Lower lobe of right lung (tissue), 2 donors: Measurements from ENCODE around the gene MGMT. TPM values are rescaled to one million over a fixed set of nuclear protein-coding genes. Genes with fewer than 3 reads are reported as not detected.

Experiments
- ATAC-seq, 2 donors: fragments of 200-7000 bp; cut with Tn5 transposase; one replicate each; pipeline ENCODE4 v1.9.1; 2020 to 2022; ENCODE audit warnings: mild to moderate bottlenecking in 2 of 2, moderate library complexity in 2 of 2
- DNase-seq: peaks from one replicate; pipeline ENCODE4 v3.0.0-alpha.2; 2020
- H3K27ac ChIP-seq: fragments of 200-600 bp; one replicate; pipeline ENCODE4 v1.8.0; 2022
- H3K27me3 ChIP-seq: fragments of 200-600 bp; one replicate; pipeline ENCODE4 v1.8.0; 2022; ENCODE audit warnings: low read depth
- H3K36me3 ChIP-seq: fragments of 200-600 bp; one replicate; pipeline ENCODE4 v1.8.0; 2022; ENCODE audit warnings: mild to moderate bottlenecking
- H3K4me1 ChIP-seq: fragments of 200-600 bp; one replicate; pipeline ENCODE4 v1.8.0; 2022
- H3K4me3 ChIP-seq: fragments of 200-600 bp; one replicate; pipeline ENCODE4 v1.8.0; 2022; ENCODE audit warnings: mild to moderate bottlenecking
- H3K9me3 ChIP-seq: fragments of 200-600 bp; one replicate; pipeline ENCODE4 v1.8.0; 2022
- intact Hi-C: fragments of 100-400 bp; cut with DNase I; formaldehyde crosslinking; loops from one replicate; pipeline ENCODE4 v1.11.0; 2022
- total RNA-seq: library from RNA; stranded (reverse); fragmentation: NEBNext Ultra II Directional; extraction: Animal tissue kit (Norgen Biotek cat#: 25700); gene quantifications from one replicate; pipeline ENCODE4 v1.2.1, GENCODE V29; 2021
- TF ChIP-seq, protein P1 (sequence below): fragments of 200-600 bp; IDR thresholded peaks from one replicate; pipeline ENCODE4 v1.8.0; 2022; ENCODE audit warnings: antibody characterized with exemption, mild to moderate bottlenecking
- donor health status: DM: no; HTN: yes; CAD: no; lungs with severe emphysema.

MGMT gene
- total RNA-seq, 1 donor from 2014 or later: 19.9 TPM

DNA sequence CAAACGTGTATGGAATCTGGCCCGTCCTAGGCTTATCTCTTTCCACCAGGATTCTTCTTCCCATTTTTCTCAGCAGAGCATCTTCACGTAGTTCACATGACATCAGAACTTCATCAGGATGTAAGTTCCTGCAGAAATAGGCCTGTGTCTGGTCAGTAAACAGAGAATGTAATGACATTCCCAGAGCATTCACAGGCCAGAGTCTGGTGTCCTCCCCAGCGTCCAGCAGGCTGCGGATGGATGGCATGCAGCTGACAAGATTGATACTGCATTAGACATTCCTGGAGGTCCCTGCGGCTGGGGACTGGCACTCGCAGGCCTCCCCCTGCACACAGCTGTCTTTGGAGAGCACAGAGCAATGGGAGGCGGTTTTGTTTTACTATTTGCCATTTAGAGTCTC, 28.7 kb downstream of the MGMT start:
- H3K36me3 ChIP-seq: no peaks in the 10 kb centered on the region
- H3K4me1 ChIP-seq: no peaks in the 10 kb centered on the region
- TF ChIP-seq, protein P1, sequence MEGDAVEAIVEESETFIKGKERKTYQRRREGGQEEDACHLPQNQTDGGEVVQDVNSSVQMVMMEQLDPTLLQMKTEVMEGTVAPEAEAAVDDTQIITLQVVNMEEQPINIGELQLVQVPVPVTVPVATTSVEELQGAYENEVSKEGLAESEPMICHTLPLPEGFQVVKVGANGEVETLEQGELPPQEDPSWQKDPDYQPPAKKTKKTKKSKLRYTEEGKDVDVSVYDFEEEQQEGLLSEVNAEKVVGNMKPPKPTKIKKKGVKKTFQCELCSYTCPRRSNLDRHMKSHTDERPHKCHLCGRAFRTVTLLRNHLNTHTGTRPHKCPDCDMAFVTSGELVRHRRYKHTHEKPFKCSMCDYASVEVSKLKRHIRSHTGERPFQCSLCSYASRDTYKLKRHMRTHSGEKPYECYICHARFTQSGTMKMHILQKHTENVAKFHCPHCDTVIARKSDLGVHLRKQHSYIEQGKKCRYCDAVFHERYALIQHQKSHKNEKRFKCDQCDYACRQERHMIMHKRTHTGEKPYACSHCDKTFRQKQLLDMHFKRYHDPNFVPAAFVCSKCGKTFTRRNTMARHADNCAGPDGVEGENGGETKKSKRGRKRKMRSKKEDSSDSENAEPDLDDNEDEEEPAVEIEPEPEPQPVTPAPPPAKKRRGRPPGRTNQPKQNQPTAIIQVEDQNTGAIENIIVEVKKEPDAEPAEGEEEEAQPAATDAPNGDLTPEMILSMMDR: no peak
- DNase-seq: no peak
- no peak overlapping the region for H3K27ac ChIP-seq
- intact Hi-C loops: no loop called here
- H3K27me3 ChIP-seq: no peaks in the 10 kb centered on the region
- peaks cover 21% of the 10 kb centered on the region for H3K9me3 ChIP-seq
- ATAC-seq: peak in 1 of 2 donors; percentile 66
- H3K4me3 ChIP-seq: no peak overlapping the region

DNA sequence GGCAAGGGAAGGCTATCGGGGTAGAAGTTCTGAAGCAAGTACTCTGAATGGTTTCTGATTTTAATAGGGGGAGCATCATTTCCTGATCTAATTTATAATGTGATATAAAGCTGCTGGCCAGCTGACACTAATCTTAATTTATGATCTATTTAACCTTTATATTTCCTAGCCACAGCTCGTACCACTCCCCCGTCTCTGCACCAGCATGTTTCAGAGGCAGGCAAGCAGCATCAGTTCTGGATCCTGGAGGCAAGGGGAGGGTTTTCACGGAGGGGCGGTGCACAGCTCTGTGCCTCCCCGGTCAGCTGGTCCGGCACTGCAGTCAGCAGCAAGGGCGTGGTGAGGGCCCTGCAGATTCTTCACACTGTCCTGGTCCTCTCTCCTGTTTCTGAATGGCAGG, 30.0 kb downstream of the MGMT start:
- Histone ChIP-seq H3K4me1 (no peaks in the 10 kb centered on the region), H3K4me3 (no peak overlapping the region), H3K36me3 (no peaks in the 10 kb centered on the region), H3K27ac (no peak overlapping the region), H3K9me3 (peaks cover 8% of the 10 kb centered on the region), H3K27me3 (no peaks in the 10 kb centered on the region)
- DNase-seq: no peak
- ATAC-seq: no peak
- TF ChIP-seq, protein P1: no peak
- intact Hi-C loops: no loop called here

DNA sequence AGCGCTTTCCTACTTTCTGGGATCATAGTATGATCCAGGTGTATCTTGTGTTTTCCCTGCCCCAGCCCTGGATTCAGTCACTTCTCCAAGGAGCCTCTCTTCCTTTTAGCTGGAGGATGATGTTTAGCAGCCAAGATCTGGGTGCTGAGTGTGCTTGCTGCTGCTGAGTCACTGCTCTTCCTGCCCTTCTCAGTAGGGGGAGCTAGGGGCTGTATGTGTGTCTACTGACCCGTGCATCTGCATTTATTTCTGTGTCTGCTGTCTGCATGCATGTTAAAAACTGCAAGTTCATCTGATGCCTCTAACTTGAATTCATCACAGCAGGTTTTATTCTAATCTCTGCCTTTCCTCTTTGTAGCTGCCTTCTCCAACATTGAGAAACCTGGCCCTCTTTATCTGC, 31.6 kb downstream of the MGMT start:
- intact Hi-C loops: no loop called here
- Histone ChIP-seq H3K9me3 (no peaks in the 10 kb centered on the region), H3K27me3 (no peaks in the 10 kb centered on the region), H3K4me3 (no peak overlapping the region), H3K36me3 (no peaks in the 10 kb centered on the region), H3K4me1 (no peaks in the 10 kb centered on the region), H3K27ac (no peak overlapping the region)
- no peak for ATAC-seq
- no peak for DNase-seq
- TF ChIP-seq, protein P1: no peak

DNA sequence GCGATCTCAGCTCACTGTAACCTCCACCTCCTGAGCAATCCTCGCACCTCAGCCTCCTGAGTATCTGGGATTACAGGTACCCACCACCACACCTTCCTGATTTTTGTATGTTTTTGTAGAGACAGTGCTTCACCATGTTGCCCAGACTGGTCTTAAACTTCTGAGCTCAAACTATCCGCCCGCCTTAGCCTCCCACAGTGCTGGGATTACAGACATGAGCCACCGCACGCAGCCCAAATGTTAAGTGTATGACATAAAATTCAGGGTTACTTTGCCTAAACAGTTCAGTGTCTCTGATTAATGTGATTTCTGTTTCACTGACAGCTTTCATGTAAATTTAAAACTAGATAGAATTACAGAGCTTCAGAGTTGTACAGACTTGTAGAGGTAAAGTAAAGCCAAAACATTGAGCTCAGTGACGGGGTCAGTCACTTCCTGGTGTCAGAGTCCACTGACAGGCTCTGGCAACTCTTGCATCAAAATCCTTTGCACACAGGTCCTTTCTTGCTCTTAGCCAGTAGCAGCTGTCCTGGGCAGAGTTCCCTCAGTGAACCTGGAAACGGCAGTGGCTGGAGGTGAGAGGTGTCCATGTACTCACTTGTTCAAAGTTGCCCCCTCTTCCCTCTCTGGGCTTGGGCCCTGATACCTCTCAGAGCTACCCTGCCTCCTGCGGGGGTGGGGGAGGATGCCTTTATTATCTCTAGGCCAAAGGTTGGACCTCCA, 33.7 kb downstream of the MGMT start:
- H3K4me3 ChIP-seq: no peak overlapping the region
- TF ChIP-seq, protein P1: no peak
- H3K4me1 ChIP-seq: no peaks in the 10 kb centered on the region
- DNase-seq: no peak
- H3K9me3 ChIP-seq: no peaks in the 10 kb centered on the region
- H3K36me3 ChIP-seq: no peaks in the 10 kb centered on the region
- no peak for ATAC-seq
- H3K27me3 ChIP-seq: no peaks in the 10 kb centered on the region
- intact Hi-C loops: no loop called here
- no peak overlapping the region for H3K27ac ChIP-seq

DNA sequence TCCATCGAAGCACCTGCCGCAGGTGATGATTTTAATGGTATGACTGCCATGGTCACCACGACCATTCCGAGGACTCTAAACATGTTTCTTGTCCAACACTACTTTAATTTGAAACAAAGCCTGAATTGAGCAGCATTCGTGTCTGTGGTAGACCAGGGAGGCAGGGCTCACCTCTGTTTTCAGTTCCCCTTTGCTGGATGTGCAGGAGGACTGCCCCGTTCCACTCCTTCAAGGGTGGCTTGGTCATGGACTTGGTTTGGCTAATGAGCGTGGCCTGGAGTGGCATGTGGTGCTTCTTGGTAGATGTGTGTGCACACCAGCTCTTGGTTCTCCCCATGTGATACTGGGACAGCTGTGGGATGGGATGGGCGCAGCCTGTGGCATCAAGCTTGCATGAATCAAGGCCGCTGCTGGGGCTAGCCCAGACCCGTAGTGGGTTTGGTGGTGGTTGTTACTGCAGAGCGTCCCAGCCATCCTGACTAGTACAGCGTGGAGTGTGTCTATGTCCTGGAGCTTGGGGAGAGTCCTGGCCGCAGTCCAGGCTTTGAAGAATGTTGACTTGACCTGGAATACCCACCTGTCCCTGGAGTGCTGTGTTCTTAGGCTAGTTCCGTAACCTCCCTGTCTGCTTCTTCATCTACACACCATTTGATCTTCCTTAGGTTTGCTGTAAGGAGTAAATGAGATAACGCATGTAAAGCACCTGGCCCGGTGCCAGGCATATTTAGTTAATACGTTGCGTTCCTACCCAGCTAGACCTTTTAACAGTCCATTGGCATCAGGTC, 34.8 kb downstream of the MGMT start:
- ATAC-seq (peak; percentile 9 to 35), DNase-seq (no peak)
- H3K4me3 ChIP-seq: no peak overlapping the region
- intact Hi-C loops: no loop called here
- no peaks in the 10 kb centered on the region for H3K36me3 ChIP-seq
- no peaks in the 10 kb centered on the region for H3K4me1 ChIP-seq
- no peaks in the 10 kb centered on the region for H3K9me3 ChIP-seq
- TF ChIP-seq, protein P1: no peak
- H3K27ac ChIP-seq: no peak overlapping the region
- H3K27me3 ChIP-seq: no peaks in the 10 kb centered on the region
